K562 (cell line): ENCODE measurements around the gene NEURL1. TPM values are rescaled to one million over a fixed set of nuclear protein-coding genes. Genes with fewer than 3 reads are reported as not detected.

Experiments
- ESRRA ChIP-seq: fragments of 450-650 bp; IDR thresholded peaks from 2 replicates; pipeline ENCODE4 v1.6.1; 2014; ENCODE audit warnings: low read depth, mild to moderate bottlenecking, moderate library complexity, borderline replicate concordance
- IFI16 ChIP-seq: fragments of 250-450 bp; sonication (Bioruptor Pico); IDR thresholded peaks from 2 replicates; pipeline ENCODE4 v2.1.2; 2022; ENCODE audit warnings: mild to moderate bottlenecking, inconsistent platforms
- KDM5B ChIP-seq: fragments of 200-600 bp; sonication (generic); IDR thresholded peaks from 2 replicates; pipeline ENCODE4 v1.6.1; 2012; ENCODE audit warnings: low read depth, mild to moderate bottlenecking, moderate library complexity, low read length, control low read depth, inconsistent platforms; ENCODE audit not compliant: insufficient replicate concordance
- polyA plus RNA-seq, 8 experiments: library from polyadenylated mRNA; depleted of rRNA in 4 of 8; stranded (reverse) in 5 of 8; unstranded in 3 of 8; fragments of >200 nt; fragmentation: Nextera tagmentation in 2 of 8; fragmentation: Illumina TruSeq in 1 of 8; extraction: Ambion mirVana in 2 of 8; extraction: Trizol in 1 of 8; gene quantifications; 2 replicates each; pipeline versions ENCODE4 v1.2.1 to v1.2.3, GENCODE V29; 2011 to 2014; ENCODE audit warnings: inconsistent platforms in 1 of 8, missing spikeins in 1 of 8
- total RNA-seq, 7 experiments: library from RNA; depleted of rRNA in 6 of 7; stranded (reverse); fragments of >200 nt in 6 of 7; fragmentation: Illumina TruSeq in 2 of 7; extraction: Trizol in 2 of 7; gene quantifications; 2 replicates each; pipeline versions ENCODE4 v1.2.1 to v1.2.3, GENCODE V29; 2011 to 2021; ENCODE audit warnings: low replicate concordance in 1 of 7
- TF ChIP-seq, protein P1 (sequence below): fragments of 450-650 bp; IDR thresholded peaks from 2 replicates; pipeline ENCODE4 v1.6.1; 2016; ENCODE audit warnings: mild to moderate bottlenecking, moderate library complexity
- TF ChIP-seq, protein P2 (sequence below), 2 experiments: fragments of 450-650 bp; IDR thresholded peaks; 2 replicates each; pipeline ENCODE4 v1.6.1; 2016; ENCODE audit warnings: mild to moderate bottlenecking in 2 of 2, borderline replicate concordance in 1 of 2, low read depth in 1 of 2, moderate library complexity in 1 of 2

The NEURL1 gene
- total and polyA plus RNA-seq, 9 of the 15 experiments (the other 6 are each of a cell fraction or from before 2014, with no cell fraction given): 0.01 to 0.45 (median 0.16) TPM; not detected in 5

DNA sequence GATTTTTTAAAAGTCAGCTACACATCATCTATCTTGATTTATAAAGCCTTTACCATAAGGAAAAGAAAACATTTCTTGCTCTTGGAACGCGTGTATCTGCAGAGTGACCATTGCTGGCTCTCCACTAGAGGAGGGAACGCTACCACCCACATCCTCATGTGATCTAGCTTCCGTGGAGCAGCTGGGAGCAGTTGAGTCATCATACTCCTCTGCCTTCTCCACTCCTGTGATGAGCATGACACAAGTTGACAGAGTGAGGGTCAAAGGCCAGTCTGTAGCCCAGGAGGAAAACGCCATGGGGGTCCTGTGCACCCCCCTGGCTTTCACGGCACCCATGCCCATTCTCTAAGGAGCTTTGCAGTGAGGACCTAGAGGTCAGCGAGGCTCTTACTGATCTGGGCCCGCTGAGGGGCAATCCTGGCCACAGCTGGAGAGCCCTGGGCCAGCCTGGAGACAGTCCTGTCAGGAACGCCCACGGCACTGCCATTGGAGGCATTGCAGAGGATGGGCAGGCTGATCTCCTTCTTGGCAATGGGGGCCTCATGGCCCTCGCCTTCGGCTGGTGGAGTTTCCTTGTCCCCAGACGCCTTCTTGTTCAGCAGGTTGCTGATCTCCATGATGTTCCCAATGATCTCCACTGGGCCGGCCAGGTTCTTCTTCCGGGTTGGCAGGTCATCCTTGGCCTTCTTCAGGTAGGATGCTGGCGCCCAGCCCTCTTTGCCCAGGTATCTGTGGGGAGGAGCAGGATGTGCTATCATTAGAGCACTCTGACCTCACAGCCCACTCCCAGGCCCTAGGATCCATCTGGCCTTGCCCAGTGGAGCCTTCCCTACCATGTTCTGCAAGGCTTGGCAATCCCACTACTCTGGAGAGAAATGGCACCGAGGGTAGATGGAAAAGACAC is 119.2 kb downstream of the NEURL1 start (continued):
- TF ChIP-seq, protein P1, sequence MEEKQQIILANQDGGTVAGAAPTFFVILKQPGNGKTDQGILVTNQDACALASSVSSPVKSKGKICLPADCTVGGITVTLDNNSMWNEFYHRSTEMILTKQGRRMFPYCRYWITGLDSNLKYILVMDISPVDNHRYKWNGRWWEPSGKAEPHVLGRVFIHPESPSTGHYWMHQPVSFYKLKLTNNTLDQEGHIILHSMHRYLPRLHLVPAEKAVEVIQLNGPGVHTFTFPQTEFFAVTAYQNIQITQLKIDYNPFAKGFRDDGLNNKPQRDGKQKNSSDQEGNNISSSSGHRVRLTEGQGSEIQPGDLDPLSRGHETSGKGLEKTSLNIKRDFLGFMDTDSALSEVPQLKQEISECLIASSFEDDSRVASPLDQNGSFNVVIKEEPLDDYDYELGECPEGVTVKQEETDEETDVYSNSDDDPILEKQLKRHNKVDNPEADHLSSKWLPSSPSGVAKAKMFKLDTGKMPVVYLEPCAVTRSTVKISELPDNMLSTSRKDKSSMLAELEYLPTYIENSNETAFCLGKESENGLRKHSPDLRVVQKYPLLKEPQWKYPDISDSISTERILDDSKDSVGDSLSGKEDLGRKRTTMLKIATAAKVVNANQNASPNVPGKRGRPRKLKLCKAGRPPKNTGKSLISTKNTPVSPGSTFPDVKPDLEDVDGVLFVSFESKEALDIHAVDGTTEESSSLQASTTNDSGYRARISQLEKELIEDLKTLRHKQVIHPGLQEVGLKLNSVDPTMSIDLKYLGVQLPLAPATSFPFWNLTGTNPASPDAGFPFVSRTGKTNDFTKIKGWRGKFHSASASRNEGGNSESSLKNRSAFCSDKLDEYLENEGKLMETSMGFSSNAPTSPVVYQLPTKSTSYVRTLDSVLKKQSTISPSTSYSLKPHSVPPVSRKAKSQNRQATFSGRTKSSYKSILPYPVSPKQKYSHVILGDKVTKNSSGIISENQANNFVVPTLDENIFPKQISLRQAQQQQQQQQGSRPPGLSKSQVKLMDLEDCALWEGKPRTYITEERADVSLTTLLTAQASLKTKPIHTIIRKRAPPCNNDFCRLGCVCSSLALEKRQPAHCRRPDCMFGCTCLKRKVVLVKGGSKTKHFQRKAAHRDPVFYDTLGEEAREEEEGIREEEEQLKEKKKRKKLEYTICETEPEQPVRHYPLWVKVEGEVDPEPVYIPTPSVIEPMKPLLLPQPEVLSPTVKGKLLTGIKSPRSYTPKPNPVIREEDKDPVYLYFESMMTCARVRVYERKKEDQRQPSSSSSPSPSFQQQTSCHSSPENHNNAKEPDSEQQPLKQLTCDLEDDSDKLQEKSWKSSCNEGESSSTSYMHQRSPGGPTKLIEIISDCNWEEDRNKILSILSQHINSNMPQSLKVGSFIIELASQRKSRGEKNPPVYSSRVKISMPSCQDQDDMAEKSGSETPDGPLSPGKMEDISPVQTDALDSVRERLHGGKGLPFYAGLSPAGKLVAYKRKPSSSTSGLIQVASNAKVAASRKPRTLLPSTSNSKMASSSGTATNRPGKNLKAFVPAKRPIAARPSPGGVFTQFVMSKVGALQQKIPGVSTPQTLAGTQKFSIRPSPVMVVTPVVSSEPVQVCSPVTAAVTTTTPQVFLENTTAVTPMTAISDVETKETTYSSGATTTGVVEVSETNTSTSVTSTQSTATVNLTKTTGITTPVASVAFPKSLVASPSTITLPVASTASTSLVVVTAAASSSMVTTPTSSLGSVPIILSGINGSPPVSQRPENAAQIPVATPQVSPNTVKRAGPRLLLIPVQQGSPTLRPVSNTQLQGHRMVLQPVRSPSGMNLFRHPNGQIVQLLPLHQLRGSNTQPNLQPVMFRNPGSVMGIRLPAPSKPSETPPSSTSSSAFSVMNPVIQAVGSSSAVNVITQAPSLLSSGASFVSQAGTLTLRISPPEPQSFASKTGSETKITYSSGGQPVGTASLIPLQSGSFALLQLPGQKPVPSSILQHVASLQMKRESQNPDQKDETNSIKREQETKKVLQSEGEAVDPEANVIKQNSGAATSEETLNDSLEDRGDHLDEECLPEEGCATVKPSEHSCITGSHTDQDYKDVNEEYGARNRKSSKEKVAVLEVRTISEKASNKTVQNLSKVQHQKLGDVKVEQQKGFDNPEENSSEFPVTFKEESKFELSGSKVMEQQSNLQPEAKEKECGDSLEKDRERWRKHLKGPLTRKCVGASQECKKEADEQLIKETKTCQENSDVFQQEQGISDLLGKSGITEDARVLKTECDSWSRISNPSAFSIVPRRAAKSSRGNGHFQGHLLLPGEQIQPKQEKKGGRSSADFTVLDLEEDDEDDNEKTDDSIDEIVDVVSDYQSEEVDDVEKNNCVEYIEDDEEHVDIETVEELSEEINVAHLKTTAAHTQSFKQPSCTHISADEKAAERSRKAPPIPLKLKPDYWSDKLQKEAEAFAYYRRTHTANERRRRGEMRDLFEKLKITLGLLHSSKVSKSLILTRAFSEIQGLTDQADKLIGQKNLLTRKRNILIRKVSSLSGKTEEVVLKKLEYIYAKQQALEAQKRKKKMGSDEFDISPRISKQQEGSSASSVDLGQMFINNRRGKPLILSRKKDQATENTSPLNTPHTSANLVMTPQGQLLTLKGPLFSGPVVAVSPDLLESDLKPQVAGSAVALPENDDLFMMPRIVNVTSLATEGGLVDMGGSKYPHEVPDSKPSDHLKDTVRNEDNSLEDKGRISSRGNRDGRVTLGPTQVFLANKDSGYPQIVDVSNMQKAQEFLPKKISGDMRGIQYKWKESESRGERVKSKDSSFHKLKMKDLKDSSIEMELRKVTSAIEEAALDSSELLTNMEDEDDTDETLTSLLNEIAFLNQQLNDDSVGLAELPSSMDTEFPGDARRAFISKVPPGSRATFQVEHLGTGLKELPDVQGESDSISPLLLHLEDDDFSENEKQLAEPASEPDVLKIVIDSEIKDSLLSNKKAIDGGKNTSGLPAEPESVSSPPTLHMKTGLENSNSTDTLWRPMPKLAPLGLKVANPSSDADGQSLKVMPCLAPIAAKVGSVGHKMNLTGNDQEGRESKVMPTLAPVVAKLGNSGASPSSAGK: peak; percentile 36; the same call in 1 of the 2 replicates
- TF ChIP-seq ESRRA: no peak
- TF ChIP-seq, protein P2, sequence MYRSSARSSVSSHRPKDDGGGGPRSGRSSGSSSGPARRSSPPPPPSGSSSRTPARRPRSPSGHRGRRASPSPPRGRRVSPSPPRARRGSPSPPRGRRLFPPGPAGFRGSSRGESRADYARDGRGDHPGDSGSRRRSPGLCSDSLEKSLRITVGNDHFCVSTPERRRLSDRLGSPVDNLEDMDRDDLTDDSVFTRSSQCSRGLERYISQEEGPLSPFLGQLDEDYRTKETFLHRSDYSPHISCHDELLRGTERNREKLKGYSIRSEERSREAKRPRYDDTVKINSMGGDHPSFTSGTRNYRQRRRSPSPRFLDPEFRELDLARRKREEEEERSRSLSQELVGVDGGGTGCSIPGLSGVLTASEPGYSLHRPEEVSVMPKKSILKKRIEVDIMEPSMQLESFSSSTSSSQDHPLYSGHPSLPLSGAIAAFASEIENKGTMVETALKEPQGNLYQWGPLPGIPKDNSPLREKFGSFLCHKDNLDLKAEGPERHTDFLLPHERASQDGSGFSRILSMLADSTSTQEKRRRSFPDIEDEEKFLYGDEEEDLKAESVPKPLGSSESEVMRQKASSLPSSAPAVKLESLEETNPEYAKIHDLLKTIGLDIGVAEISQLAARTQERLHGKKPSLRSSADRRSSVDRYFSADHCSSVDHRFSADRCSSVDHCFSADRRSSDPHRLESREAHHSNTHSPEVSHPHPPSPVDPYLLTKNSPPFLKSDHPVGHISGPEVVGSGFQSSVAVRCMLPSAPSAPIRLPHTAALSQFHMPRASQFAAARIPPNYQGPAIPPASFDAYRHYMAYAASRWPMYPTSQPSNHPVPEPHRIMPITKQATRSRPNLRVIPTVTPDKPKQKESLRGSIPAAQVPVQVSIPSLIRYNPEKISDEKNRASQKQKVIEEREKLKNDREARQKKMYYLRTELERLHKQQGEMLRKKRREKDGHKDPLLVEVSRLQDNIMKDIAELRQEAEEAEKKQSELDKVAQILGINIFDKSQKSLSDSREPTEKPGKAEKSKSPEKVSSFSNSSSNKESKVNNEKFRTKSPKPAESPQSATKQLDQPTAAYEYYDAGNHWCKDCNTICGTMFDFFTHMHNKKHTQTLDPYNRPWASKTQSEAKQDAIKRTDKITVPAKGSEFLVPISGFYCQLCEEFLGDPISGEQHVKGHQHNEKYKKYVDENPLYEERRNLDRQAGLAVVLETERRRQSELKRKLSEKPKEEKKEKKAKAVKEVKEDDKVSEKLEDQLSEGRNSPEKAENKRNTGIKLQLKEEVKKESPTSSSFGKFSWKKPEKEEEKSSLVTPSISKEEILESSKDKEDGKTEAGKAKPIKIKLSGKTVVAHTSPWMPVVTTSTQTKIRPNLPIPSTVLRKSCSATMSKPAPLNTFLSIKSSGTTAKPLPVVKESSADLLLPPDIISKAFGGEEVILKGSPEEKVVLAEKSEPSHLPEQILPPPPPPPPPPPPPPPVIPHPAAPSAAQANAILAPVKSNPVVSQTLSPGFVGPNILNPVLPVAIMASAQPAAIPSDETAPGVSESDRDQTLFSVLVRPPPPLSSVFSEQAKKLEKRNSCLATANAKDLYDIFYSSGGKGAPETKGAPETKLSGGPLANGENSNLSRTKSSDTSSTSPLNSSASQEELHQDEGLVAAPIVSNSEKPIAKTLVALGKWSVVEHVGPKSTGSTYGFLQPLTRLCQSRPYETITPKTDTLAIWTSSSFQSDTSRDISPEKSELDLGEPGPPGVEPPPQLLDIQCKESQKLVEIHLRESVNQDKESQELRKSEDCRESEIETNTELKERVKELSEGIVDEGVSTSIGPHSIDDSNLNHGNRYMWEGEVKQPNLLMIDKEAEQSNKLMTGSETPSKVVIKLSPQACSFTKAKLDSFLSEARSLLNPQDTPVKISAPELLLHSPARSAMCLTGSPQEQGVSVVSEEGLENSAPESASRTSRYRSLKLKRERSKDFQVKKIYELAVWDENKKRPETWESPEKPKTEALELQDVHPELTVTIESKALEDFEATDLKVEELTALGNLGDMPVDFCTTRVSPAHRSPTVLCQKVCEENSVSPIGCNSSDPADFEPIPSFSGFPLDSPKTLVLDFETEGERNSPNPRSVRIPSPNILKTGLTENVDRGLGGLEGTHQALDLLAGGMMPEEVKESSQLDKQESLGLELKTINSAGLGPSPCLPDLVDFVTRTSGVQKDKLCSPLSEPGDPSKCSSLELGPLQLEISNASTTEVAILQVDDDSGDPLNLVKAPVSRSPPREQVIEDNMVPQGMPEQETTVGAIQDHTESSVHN (IDR thresholded peaks at IDR 0.05; ENCODE audit: borderline replicate concordance in 1 of 2, low read depth in 1 of 2): no peak
- TF ChIP-seq KDM5B: no peak
- no peak for TF ChIP-seq IFI16
